ENCODE results near the gene WDTC1. TPM values are rescaled to one million over a fixed set of nuclear protein-coding genes. Genes with fewer than 3 reads are reported as not detected.

The WDTC1 gene
- total and polyA plus RNA-seq, 2 of the 8 experiments (the other 6 are each of a cell fraction or from before 2014, with no cell fraction given), result 7.5 to 18.7 TPM

GRCh38 chr1:27330786-27331185, 96.4 kb downstream of the WDTC1 start:
- H2AFZ ChIP-seq (ENCODE audit: low read length), result no peak overlapping the region
- peaks cover 4 to 18% (median 13%) of the 10 kb centered on the region in 4 experiments; a peak in 7 of 8 replicates for H3K36me3 ChIP-seq (ENCODE audit: control insufficient read depth in 2 of 4, insufficient read depth in 4 of 4, low read length in 3 of 4)
- H4K8ac ChIP-seq (ENCODE audit: extremely low read depth, insufficient read depth, low read length), result no peak overlapping the region
- H3K4me3 ChIP-seq (ENCODE audit: extremely low read depth in 1 of 4, insufficient read depth in 2 of 4, low read depth in 3 of 4, low read length in 4 of 4), result no peak overlapping the region
- no peak overlapping the region for H2BK5ac ChIP-seq (ENCODE audit: low read depth, low read length)
- no peak overlapping the region for H3K23ac ChIP-seq (ENCODE audit: insufficient read length)
- H2BK15ac ChIP-seq (ENCODE audit: low read length), result no peak overlapping the region
- H3K4ac ChIP-seq (replicated peaks; ENCODE audit: insufficient read length, low read depth, low read length), result no peak overlapping the region
- no peak overlapping the region for H3K27ac ChIP-seq (ENCODE audit: low read depth, low read length)
- DNase-seq (ENCODE audit: low read depth in 1 of 2, low spot score in 2 of 2) (no peak), FAIRE-seq (no peak)
- H4K20me1 ChIP-seq (replicated peaks in 1 of 2; ENCODE audit: control insufficient read depth in 1 of 2, insufficient read depth in 2 of 2, low read length in 2 of 2), result peaks cover 8 to 20% of the 10 kb centered on the region in 2 experiments
- no peak overlapping the region for H4K5ac ChIP-seq (ENCODE audit: insufficient read length, low read depth, low read length)
- H3K56ac ChIP-seq (replicated peaks; ENCODE audit: insufficient read length, low read depth, low read length), result no peak overlapping the region
- no peak overlapping the region for H2BK20ac ChIP-seq (ENCODE audit: low read length)
- H3K79me2 ChIP-seq (ENCODE audit: control insufficient read depth in 1 of 2, insufficient read depth in 2 of 2, low read length in 2 of 2), result peaks cover 0 to 30% of the 10 kb centered on the region in 2 experiments; a peak in 3 of 4 replicates
- no peaks in the 10 kb centered on the region for H3K4me1 ChIP-seq (replicated peaks in 1 of 4; ENCODE audit: control insufficient read depth in 3 of 4, insufficient read depth in 4 of 4, low read length in 3 of 4)
- no peak overlapping the region for H3K18ac ChIP-seq (ENCODE audit: extremely low read depth, low read length)
- H3K9ac ChIP-seq (replicated peaks in 1 of 4; ENCODE audit: extremely low read depth in 1 of 4, low read depth in 3 of 4, low read length in 3 of 4), result no peak overlapping the region
- no peak overlapping the region for H2BK12ac ChIP-seq (ENCODE audit: low read depth, low read length)
- no peaks in the 10 kb centered on the region for H3K9me3 ChIP-seq (ENCODE audit: insufficient read depth in 2 of 2, low read depth in 1 of 2, low read length in 1 of 2)
- POLR2A ChIA-PET (ENCODE audit: partially characterized antibody), result interaction anchor here (2.4 kb wide), 1 partner anchor 11 kb away, joined by 14 read pairs; the partner anchor contains the start of gene SYTL1
- no peaks in the 10 kb centered on the region for H3K23me2 ChIP-seq (ENCODE audit: low read depth, low read length)
- no peak overlapping the region for H3K4me2 ChIP-seq (ENCODE audit: insufficient read depth in 1 of 2, low read depth in 2 of 2, low read length in 2 of 2)
- no peak overlapping the region for H3K14ac ChIP-seq (ENCODE audit: insufficient read length)
- peaks cover 3% of the 10 kb centered on the region; the same call in 1 of the 2 replicates for H3K79me1 ChIP-seq (ENCODE audit: low read depth, low read length)
- TF ChIP-seq CTBP2 (IDR thresholded peaks at IDR 0.05; ENCODE audit: borderline replicate concordance, insufficient read depth, insufficient read length, low read length), result no peak
- TF ChIP-seq EGR1 (IDR thresholded peaks at IDR 0.05; ENCODE audit: borderline replicate concordance, low read depth, low read length), result no peak
- TF ChIP-seq ATF3 (IDR thresholded peaks at IDR 0.05; ENCODE audit: insufficient read depth, low read depth, low read length), result no peak
- TF ChIP-seq BCL11A (IDR thresholded peaks at IDR 0.05; ENCODE audit: low read depth in 2 of 2, low read length in 2 of 2), result no peak
- TF ChIP-seq KDM1A (IDR thresholded peaks at IDR 0.05; ENCODE audit: borderline replicate concordance, low read length), result no peak
- no peak for TF ChIP-seq MAFK (IDR thresholded peaks at IDR 0.05; ENCODE audit: low read depth, low read length)
- CTCF ChIA-PET (ENCODE audit: partially characterized antibody), result interaction anchor here (0.7 to 17.0 kb wide), 8 partner anchors 14 to 65 kb away, joined by 3 to 321 read pairs (median 27); no protein-coding TSS in a partner anchor
- no peak overlapping the region for H2BK120ac ChIP-seq (replicated peaks; ENCODE audit: low read depth, low read length)
- no peak overlapping the region for H2AK5ac ChIP-seq (ENCODE audit: low read depth, low read length)
- no peaks in the 10 kb centered on the region for H3K27me3 ChIP-seq (replicated peaks in 1 of 4; ENCODE audit: control insufficient read depth in 3 of 4, extremely low read depth in 1 of 4, insufficient read depth in 3 of 4, low read length in 3 of 4)
- H4K91ac ChIP-seq (replicated peaks; ENCODE audit: insufficient read length, low read length), result no peak overlapping the region
- 89% methylated on average over 7 of the region's 8 CpGs; no CpG with 5 or more reads in 1 of the 2 experiments for WGBS, 2 experiments (ENCODE audit: extremely low coverage in 1 of 2, insufficient coverage in 1 of 2, insufficient read length in 1 of 2, insufficient replicate concordance in 2 of 2, low coverage in 1 of 2, low lambda C conversion rate in 2 of 2, missing lambda C conversion rate in 1 of 2)
